Measurements from ENCODE around the gene GIGYF1. TPM values are rescaled to one million over a fixed set of nuclear protein-coding genes. Genes with fewer than 3 reads are reported as not detected.
A peak's percentile ranks its signal among the peaks of the same experiment; 100 is the strongest.

Gene GIGYF1
- total RNA-seq, 3 donors from 2014 or later, result 34.6 to 49.8 (median 48.1) TPM

DNA sequence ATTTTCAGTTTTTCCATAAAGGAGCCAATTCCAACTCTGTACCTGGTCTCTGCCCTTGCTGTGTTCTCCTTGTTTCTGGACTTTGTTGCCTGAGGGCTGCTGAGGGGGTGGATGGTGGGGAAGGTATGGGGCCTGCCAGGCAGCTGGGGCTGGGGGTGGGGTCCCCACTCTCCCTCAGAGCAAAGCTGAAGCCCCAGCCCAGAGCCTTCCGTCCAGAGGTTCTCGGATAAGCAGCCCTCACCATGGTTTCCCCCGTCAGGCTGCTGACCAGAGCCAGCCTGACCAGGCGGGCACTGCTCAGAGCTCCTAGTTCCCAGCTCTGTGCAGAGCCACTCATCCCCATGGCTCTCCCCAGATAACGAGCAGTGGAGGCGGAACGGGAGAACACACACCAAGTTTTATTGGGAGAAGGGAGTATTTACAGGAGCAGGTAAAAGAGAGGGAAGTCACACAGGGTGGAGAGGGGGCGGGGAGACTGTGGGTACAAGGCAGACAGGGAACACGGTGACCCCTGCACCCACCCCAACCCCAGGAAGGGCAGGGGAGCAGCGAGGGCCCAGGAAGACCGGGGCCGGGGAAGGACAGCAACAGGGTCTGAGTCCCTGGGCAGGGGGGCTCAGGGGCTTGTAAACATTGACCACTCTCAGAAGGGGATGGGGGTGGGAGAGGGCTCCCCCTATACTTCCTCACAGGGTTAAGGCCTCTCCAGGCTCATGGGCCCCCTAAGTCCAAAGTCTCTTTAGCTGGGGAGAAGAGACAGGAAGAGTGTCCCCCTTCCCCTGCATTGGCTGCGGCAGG lies 14.7 kb downstream of the GIGYF1 start:
- Histone ChIP-seq H3K4me1 (ENCODE audit: low read depth) (no peaks in the 10 kb centered on the region), H3K4me3 (no peak overlapping the region), H3K36me3 (ENCODE audit: low read depth) (peaks cover 20% of the 10 kb centered on the region), H3K9me3 (no peaks in the 10 kb centered on the region)
- TF ChIP-seq, protein P1, sequence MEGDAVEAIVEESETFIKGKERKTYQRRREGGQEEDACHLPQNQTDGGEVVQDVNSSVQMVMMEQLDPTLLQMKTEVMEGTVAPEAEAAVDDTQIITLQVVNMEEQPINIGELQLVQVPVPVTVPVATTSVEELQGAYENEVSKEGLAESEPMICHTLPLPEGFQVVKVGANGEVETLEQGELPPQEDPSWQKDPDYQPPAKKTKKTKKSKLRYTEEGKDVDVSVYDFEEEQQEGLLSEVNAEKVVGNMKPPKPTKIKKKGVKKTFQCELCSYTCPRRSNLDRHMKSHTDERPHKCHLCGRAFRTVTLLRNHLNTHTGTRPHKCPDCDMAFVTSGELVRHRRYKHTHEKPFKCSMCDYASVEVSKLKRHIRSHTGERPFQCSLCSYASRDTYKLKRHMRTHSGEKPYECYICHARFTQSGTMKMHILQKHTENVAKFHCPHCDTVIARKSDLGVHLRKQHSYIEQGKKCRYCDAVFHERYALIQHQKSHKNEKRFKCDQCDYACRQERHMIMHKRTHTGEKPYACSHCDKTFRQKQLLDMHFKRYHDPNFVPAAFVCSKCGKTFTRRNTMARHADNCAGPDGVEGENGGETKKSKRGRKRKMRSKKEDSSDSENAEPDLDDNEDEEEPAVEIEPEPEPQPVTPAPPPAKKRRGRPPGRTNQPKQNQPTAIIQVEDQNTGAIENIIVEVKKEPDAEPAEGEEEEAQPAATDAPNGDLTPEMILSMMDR (IDR thresholded peaks at IDR 0.05), result no peak
- ATAC-seq (no peak), DNase-seq (peak in 1 of 3 donors; percentile 37)
- intact Hi-C loops (cut with DNase I, micrococcal nuclease), result no loop called here

DNA sequence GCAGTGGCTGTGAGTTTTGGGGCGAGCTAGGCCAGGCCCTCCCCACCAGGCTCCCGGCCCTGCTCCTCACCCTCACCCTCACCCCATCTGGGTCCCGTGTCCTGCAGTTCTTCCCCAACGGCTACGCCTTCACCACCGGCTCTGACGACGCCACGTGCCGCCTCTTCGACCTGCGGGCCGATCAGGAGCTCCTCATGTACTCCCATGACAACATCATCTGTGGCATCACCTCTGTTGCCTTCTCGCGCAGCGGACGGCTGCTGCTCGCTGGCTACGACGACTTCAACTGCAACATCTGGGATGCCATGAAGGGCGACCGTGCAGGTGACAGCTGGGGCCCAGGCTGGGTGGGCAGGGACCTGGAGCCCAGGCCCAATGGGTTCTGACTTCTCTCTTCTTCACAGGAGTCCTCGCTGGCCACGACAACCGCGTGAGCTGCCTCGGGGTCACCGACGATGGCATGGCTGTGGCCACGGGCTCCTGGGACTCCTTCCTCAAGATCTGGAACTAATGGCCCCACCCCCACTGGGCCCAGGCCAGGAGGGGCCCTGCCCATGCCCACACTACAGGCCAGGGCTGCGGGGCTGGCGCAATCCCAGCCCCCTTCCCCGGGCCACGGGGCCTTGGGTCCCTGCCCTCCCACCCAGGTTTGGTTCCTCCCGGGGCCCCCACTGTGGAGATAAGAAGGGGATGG lies 15.6 kb downstream of the GIGYF1 start:
- ATAC-seq, result no peak
- intact Hi-C loops (cut with DNase I, micrococcal nuclease), result no loop called here
- Histone ChIP-seq H3K9me3 (no peaks in the 10 kb centered on the region), H3K4me3 (no peak overlapping the region), H3K4me1 (ENCODE audit: low read depth) (no peaks in the 10 kb centered on the region), H3K36me3 (ENCODE audit: low read depth) (peaks cover 19% of the 10 kb centered on the region)
- TF ChIP-seq, protein P1 (IDR thresholded peaks at IDR 0.05), result no peak
- peak in 2 of 3 donors; percentile 17 to 58 for DNase-seq

DNA sequence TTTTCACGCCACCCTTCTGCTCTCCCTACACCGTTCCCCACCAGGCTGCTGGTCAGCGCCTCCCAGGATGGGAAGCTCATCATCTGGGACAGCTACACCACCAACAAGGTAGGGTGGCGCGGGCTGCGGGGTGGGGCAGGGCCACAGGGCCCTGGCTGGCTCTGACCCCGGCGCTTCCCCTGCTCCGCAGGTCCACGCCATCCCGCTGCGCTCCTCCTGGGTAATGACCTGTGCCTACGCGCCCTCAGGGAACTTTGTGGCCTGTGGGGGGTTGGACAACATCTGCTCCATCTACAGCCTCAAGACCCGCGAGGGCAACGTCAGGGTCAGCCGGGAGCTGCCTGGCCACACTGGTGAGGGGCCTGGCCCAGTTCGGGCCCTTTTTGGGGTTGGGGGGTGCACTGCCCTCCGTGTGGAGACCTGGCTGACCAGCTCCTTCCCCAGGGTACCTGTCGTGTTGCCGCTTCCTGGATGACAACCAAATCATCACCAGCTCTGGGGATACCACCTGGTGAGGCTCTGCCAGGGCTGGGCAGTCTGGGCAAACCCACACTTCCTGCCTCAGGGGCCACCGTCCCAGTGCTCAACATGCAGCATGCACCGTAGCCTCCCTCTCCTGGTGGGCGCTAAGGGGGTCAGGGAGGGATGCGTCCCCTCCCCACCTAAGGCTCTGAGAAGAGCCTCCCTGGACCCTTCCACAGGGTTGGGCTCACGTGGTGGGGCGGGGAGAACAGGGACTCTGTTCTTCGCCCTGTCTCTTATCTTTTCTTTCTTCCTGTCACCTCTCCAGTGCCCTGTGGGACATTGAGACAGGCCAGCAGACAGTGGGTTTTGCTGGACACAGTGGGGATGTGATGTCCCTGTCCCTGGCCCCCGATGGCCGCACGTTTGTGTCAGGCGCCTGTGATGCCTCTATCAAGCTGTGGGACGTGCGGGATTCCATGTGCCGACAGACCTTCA lies 16.5 kb downstream of the GIGYF1 start:
- ATAC-seq (no peak), DNase-seq (peak in 1 of 3 donors; percentile 63)
- Histone ChIP-seq H3K36me3 (ENCODE audit: low read depth) (peaks cover 19% of the 10 kb centered on the region), H3K9me3 (no peaks in the 10 kb centered on the region), H3K4me1 (ENCODE audit: low read depth) (no peaks in the 10 kb centered on the region), H3K4me3 (no peak overlapping the region)
- intact Hi-C loops (cut with DNase I, micrococcal nuclease), result no loop called here
- TF ChIP-seq, protein P1 (IDR thresholded peaks at IDR 0.05), result no peak

DNA sequence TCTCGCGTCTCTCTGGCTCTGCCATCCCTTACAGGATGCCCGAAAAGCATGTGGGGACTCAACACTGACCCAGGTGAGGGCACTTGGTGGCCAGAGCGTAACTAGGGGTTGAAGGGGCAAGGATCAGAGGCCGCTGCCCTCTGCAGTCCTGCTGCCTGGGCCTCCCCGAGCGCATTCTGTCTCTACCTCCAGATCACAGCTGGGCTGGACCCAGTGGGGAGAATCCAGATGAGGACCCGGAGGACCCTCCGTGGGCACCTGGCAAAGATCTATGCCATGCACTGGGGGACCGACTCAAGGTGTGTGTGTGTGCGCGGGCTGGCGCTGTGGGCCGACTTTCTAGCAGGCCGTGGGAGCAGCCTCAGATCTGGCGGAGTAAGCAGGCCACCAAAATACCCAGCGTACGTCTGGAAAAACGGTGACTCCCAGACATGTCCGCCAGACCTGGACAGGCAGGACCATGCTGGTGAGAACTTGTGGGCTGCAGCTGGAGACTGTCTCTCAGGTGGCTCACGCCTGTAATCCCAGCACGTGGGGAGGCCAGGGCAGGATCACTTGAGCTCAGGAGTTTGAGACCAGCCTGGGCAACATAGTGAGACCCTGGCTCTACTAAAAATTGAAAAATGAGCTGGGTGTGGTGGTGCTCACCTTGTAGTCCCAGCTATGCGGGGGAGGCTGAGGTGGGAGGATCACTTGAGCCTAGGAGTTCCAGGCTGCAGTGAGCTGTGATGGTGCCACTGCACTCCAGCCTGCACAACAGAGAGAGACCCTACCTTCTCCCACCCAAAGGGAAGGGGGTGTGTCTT lies 17.3 kb downstream of the GIGYF1 start:
- H3K36me3 ChIP-seq (ENCODE audit: low read depth), result peaks cover 14% of the 10 kb centered on the region
- intact Hi-C loops (cut with DNase I, micrococcal nuclease), result no loop called here
- TF ChIP-seq, protein P1 (IDR thresholded peaks at IDR 0.05), result no peak
- H3K4me1 ChIP-seq (ENCODE audit: low read depth), result no peaks in the 10 kb centered on the region
- DNase-seq (peak in 2 of 3 donors; percentile 16 to 62), ATAC-seq (no peak)
- H3K4me3 ChIP-seq, result no peak overlapping the region
- H3K9me3 ChIP-seq, result no peaks in the 10 kb centered on the region
